GM12801 (cell line): ENCODE data around the gene ELMO1.

Experiments
- TF ChIP-seq, protein P1 (sequence below): IDR thresholded peaks from one replicate; pipeline ENCODE4 v1.5.1; 2011; ENCODE audit warnings: control low read depth; ENCODE audit not compliant: insufficient read length; ENCODE audit errors: extremely low read depth

ELMO1 gene

GRCh38 chr7:37377231-37377630 lies 71.4 kb downstream of the ELMO1 start:
- TF ChIP-seq, protein P1, sequence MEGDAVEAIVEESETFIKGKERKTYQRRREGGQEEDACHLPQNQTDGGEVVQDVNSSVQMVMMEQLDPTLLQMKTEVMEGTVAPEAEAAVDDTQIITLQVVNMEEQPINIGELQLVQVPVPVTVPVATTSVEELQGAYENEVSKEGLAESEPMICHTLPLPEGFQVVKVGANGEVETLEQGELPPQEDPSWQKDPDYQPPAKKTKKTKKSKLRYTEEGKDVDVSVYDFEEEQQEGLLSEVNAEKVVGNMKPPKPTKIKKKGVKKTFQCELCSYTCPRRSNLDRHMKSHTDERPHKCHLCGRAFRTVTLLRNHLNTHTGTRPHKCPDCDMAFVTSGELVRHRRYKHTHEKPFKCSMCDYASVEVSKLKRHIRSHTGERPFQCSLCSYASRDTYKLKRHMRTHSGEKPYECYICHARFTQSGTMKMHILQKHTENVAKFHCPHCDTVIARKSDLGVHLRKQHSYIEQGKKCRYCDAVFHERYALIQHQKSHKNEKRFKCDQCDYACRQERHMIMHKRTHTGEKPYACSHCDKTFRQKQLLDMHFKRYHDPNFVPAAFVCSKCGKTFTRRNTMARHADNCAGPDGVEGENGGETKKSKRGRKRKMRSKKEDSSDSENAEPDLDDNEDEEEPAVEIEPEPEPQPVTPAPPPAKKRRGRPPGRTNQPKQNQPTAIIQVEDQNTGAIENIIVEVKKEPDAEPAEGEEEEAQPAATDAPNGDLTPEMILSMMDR: no peak

DNA sequence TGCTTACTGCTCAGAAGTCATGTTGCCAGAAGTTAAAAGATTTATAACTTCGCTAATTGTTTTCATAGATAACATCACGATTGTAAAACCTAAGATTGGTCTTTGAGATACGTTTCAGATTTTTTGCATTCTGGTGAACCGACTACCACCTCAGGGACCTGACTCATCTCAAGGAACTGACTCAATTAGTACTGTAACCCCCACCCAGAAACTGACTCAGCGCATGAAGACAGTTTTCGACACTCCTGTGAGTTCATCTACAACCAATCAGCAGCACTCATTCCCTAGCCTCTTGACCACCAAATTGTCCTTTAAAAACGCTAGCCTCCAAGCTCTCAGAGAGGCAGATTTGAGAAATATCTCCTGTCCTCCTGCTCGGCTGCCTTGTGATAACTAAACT lies 72.3 kb downstream of the ELMO1 start:
- TF ChIP-seq, protein P1: no peak

- TF ChIP-seq, protein P1: no peak
Measured at GRCh38 chr7:37372750-37373149, 75.9 kb downstream of the ELMO1 start.

- TF ChIP-seq, protein P1: no peak
Measured at GRCh38 chr7:37371755-37372154, 76.9 kb downstream of the ELMO1 start.

DNA sequence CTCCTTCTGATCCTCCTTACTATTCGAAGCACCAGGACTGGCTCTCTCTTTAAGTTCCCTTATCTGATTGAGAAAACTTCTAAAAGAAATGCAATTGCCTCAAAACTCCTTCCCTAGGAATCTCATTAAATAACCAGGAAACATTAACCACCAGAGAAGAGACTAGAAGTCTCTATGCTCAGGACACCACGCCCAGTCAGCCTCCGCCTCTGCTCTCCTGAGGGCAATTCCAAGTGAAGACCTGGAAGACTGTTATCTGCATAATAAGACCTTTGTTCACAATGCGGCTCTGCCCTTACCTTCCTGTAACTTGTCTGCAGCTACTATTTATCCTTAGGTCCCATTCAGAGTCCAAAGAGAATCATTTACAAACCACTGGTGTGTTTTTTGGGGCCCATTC lies 78.8 kb downstream of the ELMO1 start:
- TF ChIP-seq, protein P1: no peak

DNA sequence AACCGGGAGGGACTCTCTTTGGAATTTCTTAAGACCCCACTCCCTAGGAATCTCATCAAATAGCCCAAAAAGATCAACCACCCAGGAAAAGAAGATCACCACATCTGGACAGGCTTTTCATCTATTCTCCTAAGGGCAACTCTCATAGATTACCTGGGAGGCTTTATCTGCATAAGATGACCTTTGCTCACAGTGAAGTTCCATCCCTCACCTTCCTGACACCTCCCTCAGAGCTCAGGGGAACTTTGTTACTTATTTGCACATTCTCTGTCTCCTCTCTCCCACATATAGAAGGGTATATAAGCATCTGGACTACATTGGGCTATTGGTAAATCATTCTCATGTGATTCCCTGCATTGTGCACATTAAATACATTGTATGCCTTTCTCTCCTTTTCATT lies 80.1 kb downstream of the ELMO1 start:
- TF ChIP-seq, protein P1: no peak

DNA sequence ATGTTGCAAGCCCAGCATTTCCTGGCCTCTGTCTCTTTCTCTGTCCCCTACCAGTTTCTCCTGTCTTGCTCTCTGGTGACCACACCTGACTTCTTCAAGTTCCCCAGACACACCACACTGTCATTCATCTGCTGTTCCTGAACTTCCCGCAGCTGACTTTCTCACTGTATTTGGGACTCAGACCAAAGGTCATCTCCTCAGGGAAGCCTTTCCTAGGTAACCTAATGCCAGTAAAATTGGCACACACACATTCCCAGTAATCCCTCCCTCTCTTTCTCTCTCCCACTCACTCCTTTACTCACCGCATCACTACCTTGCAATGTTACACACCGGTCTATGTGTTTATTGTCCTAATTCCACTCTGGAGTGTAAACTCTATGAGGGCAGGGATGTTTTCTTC lies 81.7 kb downstream of the ELMO1 start:
- TF ChIP-seq, protein P1: no peak

GRCh38 chr7:37366445-37366844 lies 82.2 kb downstream of the ELMO1 start:
- TF ChIP-seq, protein P1: no peak
